GM18858 (cell line): ENCODE results near the gene C5orf52.
"Not testable (repeated sequence)": the region's sequence is repeated elsewhere in the genome, so short reads cannot be mapped to it uniquely, and the experiment has no call there.

Source experiments
- ATAC-seq: cut with Tn5 transposase; IDR thresholded peaks from one replicate; pipeline ENCODE4 v1.9.1; 2021; ENCODE audit not compliant: unreplicated experiment

The C5orf52 gene

DNA sequence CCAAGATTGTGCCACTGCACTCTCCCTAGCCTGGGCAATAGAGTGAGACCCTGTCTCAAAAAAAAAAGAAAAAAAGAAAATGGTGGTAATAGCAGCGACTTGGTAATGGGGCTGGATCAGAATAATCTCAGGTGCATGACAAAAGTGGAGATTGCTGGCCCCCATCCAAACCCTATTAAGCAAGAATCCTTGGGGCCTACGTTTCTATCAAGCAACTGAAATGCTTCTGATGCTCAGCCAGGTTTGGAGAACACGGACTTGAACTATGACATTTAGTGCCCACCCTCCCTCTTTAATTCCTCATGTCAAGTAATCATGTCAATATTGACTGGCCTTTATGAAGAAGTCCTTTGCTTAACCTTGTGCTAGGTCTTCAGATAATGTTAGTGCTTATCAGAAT is 6.6 kb downstream of the C5orf52 start:
- no peak for ATAC-seq

DNA sequence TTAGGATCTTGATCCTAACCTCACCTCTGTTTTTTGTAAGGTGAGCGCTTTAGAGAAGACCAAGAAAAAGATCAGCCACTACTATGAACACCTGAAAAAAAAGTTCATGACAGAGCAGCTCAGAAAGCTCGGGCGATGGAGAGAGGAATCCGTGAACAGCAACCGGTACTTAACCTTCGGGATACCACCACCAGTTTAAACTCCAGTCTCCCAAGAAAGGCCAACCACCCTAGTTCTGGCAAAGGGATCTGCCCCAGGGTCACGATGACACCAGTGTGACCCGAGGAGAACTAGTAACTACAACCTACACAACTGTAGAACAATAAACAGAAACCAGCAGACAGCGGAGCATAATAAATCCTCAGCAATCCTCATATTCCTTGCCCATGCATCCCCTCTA is 8.5 kb downstream of the C5orf52 start:
- no peak for ATAC-seq

DNA sequence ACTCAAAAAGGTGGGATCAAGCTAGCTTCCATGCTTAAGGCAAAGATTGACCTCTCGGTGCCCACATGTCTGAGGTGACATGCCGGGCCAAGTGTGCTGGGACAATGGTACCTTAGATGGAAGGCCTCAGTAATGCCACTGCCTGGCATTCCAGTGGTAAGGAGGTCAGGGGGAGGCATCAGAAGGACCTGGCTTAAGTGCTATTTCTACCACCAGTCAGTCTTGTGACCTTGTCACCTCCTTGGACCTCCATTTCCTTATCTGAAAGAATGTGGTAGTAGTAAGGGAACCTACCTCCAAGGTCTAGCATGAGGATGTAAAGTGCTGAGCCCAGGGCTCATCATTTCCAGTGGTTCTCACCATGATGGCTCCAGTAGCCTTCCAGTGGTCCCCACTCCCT is 8.9 kb downstream of the C5orf52 start:
- ATAC-seq, result no peak

DNA sequence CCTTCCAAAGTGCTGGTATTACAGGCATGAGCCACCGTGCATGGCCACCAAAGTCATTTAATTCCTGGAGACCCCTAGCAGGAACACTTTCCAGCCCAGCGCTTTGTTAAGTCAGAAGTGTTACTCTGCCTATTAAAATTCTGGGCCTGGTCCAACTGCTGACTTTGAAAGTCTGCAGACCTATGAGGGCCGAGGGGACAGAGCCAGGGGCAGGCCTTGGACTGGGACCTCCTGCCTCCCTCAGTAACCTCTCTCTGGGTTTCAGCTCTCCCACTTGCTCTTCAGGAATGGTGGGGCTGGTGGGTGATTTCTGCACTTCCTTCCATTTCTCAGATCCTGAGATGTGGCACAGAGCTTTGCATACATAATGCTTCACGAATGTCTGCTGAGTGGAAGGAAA is 9.7 kb downstream of the C5orf52 start:
- no peak for ATAC-seq

DNA sequence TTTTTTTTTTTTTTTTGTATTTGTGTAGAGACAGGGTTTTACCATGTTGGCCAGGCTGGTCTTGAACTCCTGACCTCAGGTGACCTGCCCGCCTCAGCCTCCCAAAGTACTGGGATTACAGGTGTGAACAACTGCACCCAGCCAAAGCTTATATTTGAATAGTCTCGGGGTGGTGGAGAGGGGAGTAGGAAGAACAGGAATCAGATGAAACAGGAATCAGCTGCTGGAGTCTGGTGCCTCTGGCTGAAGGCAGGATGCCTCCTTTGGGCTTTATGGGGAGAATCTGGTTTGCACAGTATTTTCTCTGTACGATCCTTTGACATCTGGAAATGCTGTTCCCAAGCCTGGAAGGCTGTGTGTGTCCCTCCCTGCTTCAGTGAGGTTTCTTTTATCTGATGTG is 10.9 kb downstream of the C5orf52 start:
- ATAC-seq, result no peak

DNA sequence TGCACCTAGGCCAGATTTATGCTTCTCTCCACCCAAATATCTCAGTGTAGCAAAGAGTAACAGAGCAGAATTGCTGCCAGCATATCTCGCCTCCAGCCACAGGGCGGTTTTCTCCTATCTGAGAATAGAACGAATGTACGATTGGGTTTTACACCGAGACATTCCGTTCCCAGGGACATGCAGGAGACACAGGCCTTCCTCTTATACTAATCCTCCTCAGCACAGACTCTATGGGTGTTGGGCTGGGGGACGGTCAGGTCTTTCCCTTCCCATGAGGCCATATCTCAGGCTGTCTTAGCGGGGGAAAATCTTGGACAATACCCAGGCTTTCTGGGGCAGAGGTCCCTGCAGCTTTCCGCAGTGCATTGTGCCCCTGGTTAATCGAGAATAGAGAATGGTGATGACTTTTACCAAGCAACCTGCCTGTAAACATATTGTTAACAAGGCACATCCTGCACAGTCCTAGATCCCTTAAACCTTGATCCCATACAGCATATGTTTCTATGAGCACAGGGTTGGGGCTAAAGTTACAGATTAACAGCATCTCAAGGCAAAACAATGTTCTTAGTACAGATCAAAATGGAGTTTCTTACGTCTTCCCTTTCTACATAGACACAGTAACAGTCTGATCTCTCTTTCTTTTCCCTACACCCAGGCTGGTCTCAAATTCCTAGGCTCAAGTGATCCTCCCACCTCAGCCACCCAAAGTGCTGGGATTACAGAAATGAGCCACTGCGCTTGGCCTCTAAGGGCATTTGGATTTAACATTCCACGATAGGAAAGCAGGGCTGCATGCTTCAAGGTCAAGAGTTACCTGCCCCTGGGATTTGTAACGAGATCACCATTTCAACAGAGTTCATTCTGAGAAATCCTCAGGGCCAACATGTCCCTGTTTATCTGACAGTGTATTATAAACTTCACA is 15.2 kb downstream of the C5orf52 start:
- not testable (repeated sequence) for ATAC-seq

DNA sequence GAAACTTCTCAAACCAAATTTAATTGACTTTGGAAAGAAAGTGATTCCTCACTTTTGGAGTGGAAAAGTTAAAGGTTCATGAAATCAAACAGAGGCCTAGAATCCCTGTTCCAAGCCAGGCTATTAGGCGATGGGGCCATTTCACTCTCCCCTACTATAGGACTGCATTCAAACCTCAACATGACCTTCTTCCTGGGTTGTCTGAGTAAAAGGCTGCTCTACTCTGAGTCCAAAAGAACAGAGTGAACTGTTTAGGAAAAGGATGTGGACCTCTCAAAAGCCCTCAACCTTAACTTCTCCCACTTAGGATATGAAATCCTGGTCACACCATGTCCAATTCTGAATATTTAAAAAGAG is 15.8 kb downstream of the C5orf52 start:
- ATAC-seq, result no peak

DNA sequence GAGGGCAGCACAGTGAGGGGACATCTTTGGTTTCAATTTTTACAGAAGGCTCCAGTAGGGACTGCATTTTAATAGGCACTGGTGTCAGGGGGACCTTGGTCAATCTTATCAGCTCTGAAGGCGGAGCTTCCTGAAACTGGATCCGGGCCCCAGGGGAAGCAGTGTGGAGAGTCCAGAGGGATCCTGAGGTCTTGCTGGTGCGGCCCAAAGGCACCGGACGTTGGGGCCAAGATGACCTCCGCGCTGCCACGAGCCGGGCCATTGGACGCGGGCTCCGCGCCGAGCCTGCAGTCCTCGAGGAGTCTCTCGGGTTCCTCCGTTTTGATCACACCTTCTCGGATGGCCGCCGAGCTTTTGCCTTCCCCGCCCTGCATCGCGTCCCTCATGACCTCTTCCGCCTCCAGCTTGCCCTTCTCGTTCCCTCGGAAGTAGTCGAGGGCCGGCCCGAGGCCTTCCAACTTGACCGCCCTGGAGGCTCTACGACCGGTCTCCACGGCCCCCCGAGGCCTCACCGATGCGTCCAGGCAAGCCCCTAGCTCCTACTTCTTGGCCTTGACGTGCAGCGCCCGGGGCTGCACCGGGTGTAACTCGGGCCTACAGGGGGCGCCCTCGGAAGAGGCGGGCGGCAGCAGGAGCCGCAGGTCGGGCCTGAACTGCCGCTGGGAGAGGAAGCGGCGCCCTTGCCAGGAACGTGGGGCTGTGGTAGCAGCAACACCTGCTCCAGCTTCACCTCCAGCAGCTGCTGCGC is 18.8 kb downstream of the C5orf52 start:
- no peak for ATAC-seq

DNA sequence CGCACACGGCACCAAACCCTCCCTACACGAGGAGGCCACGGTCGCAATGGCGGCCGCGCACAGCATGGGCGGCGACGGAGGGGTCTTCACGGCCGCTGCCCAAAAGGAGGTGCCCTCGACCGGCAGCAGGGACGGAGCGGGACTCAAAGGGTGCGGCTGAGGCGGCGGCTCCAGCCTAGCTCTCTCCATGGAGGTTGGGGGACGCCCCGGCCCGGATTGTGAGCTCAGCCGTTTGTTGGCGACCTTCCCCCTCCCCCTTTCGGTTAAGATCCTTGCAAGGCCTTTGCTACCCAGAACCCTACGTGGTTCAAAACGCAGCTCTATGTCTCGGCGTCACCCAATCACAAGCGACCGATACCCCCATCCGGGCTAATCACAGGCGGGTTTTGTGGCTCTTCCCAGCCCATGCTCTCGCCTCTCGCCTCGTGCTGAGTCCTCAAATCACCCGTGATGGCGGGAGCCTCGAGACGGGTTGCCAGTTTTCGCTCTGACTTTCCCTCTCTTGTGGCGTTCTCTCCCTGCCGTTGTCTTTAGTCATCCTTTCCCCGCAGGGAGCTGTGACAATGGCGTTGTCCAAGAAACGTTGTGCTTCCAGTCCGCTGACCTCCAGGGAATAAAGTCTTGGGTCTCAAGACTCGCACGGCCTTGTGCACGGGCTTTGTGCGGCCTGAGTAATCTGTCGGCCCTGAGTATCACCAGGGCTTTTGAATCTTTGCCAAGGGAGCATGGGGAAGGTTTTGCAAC is 19.5 kb downstream of the C5orf52 start:
- ATAC-seq, result no peak

DNA sequence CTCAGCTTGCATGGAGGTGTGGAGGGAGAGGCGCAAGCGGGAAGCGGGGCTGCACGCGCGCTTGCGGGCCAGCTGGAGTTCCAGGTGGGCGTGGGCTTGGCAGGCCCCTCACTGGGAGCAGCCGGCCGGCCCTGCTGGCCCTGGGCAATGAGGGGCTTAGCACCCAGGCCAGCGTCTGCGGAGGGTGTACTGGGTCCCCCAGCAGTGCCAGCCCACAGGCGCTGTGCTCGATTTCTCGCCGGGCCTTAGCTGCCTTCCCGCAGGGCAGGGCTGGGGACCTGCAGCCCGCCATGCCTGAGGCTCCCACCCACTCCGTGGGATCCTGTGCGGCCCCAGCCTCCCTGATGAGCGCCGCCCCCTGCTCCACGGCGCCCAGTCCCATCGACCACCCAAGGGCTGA is 22.5 kb downstream of the C5orf52 start:
- not testable (repeated sequence) for ATAC-seq

DNA sequence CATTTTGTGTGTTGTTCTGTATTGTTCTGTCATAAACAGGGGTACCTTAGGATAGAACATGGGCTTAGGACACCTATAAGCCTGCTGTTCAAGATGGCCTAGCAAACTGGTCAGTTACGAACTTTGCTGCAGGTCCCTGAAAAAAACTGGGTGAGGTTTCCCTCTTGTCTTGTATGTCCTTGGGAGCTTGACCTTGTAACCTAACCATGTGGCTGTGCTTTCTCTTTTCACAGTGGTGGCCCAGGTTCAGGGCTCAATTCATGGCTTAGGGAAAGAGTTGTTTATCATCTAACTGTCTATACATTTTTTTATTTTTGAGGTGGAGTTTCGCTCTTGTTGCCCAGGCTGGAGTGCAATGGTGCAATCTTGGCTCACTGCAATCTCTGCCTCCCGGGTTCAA is 24.8 kb downstream of the C5orf52 start:
- ATAC-seq, result not testable (repeated sequence)

DNA sequence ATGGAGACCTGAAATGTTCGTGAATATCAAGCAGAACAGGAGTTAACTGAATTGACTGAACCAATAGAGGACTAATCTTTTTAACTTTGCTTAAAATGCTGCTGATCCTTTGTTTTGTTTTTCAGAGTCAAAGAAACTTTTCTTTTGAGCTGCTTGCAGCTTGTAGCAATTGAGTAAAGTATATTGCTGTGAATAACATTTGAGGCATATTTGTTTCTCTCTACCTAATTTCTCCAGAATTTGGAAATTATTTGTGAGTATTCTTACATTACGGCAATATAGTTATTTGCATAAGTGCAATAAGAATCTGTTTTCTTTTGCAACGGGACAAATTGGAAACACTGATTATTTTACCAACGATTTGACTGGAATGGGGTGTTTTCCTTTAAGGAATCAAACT is 27.3 kb downstream of the C5orf52 start:
- not testable (repeated sequence) for ATAC-seq

DNA sequence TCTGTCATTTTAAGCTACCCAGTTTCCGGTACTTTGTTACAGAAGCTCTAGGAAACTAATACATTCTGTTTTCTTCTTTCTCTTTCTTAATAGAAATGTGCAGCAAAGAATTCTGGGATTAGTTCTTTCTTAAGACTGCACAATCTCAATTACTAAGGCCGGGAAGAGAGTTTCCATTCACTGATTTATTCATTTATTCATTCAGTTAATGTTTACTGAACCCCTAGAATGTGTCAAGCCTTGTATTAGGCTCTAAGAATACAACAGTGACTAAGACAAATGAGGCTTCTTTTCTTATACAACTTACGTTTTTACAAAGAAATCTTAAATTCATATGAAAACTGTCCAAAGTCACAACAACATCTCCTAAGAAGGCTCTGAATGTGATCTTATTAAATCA is 32.4 kb downstream of the C5orf52 start:
- no peak for ATAC-seq

DNA sequence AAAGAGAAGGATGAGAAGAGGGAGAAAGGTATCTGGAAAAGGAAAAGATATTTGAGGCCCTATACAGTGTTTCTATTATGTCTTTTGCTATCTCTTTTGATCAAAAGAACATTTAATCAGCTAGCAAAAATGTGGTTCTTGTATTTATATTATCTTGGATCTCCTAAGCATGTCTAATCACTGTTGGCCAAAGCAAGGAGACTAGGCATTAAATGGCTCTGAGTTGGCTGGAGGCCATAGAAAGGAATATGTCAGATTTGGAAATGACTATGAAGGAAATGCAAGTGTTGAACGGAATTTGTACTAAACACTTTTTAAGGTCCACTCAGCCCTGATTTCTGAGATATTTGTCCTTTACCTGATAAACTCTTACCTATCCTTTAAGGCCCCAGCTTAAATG is 37.5 kb downstream of the C5orf52 start:
- ATAC-seq, result no peak

DNA sequence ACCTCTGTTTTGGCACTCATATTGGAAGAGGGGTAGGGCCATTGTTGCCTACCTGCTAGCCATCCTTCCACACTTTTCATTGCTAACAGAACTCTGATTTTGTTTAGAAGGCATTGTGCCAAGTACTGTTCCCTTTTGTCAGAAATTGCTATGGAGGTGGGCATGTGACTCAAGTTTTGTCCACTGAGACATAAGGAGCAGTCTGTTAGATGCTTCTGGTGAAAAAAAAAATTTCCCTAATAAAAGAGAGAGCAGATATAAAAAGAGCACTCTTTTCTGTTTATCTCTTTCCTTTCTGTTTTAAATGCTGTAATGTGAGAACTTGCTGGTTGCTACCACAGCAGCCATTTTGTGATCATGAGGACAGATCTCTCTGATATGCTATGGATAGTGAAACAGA is 38.0 kb downstream of the C5orf52 start:
- ATAC-seq, result no peak

DNA sequence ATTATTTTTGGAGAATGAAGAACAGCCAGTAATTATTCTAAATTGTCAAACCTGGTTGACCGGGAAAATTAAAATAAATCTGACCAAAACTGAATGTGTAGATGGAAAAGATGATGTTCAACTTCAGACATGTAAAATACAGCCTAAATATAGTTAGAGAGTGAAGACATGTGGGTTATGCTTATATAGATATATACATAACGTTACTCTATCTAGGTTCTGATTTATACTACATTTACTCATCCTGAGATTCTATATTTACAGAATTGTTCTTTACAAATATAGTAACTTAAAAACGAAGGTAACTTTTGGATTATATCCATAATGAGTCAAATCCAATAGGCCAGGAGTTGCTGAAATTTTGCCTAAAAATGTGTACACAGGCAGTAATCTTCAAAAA is 39.1 kb downstream of the C5orf52 start:
- no peak for ATAC-seq

DNA sequence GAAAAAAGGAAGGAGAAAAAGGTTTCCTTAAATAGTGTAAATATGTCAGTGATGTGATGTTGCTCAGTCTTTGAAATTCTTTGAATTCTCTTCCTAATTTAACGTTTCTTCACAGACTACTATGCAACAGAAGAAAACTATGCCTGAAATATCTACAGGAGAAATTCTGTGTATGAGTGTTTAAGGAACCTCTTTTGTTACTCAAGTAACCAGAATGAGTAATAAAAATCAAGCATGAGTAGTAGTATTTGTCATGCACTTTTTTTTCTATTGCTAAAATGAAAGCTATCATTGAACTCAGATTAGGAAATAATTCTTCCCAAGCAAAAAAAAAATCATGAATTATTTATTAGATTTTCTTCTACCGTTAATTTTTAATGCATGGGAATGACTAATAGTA is 39.5 kb downstream of the C5orf52 start:
- ATAC-seq, result no peak

DNA sequence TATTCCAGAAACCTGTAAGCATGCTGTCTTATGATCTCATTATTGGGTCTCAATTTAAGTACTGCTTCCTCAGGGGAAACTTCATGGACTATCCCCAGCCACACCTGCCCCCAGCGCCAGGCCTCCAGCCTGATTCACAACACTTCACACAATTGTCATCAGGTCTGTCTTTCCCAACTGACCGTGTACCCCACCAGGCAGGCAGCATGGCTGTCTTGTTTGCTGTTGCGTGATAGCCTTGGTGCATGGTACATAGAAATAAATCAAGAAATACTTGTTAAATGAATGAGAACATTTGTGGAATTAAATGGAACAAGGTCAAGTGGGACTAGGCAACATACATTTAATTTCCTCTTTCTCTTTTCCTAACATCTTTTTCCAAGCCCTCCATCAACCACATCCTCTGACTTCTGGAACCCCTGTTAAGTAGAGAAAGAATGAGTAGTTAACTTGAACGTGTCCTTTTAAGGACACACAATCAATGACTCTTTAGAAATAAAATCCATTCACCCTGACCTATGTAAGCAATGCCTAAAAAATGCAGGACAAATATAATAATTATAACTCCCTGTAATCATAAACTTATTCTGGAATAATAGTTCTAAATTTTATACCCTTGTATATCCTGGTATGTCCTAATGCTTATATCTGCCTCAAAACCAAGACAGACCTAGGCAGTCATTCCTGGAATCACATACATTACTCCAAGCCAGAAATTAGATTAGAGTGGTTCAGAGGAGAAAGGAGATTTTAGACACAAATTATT is 42.7 kb downstream of the C5orf52 start:
- no peak for ATAC-seq

DNA sequence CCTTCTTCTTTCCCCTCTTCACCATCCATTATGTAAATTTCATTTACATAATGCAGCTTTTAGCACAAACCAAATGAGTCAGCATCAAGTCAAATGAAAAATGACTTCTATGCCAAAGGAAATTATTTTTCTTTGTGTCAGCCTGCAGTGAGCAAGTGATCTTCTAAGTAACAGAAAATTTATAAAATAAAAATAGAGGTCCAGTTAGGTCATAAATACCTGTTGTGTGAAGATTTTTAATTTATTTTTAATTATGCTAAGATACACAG is 43.2 kb downstream of the C5orf52 start:
- ATAC-seq, result no peak

DNA sequence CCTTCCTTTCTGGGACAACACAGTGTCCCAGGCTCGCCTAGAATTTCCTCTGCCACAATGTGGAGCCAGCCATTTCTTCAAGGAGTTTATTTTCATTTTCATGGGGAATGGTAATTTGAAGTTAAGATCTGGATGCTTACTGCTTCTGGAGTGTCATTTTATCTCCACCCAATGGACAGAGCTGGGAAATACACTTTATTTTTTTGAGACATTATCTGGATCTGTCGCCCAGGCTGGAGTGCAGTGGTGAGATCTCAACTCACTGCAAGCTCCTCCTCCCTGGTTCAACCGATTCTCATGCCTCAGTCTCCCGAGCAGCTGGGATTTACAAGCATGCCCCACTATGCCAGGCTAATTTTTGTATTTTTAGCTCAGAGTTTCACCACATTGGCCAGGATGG is 47.2 kb downstream of the C5orf52 start:
- no peak for ATAC-seq

DNA sequence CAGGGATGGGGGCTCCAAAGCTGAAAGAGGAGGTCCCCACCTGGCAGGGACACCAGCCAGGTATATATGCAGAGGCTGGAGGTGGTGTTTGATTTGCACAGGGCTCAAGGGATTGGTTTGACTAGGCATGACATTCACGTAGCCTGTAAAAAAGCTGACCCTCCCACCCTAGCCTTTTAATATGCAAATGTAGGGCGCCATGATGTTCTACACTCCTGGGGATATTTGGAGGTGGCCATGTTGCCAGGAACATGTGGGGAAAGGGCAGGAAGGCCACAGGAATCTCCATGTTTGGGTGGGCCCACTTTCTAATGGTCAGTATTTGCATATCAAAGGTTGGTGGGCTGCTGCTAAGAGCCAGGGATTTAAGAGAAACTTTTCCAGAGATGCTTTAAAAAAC is 47.9 kb downstream of the C5orf52 start:
- ATAC-seq, result no peak
